Right ventricle myocardium inferior (tissue), 1 donor: ENCODE measurements around the gene MAN2B2. TPM values are rescaled to one million over a fixed set of nuclear protein-coding genes. Genes with fewer than 3 reads are reported as not detected.

ENCODE experiments used
- total RNA-seq: library from RNA; stranded (reverse); fragmentation: NEBNext Ultra II Directional; extraction: Animal tissue kit (Norgen Biotek cat#: 25700); gene quantifications from one replicate; pipeline ENCODE4 v1.2.1, GENCODE V29; 2021
- donor health status: DM: no; HTN: yes; CAD: no; lungs with severe emphysema.

MAN2B2 gene
- total RNA-seq, 1 donor from 2014 or later = 17.8 TPM

Other genes with a start within 250 kb of the MAN2B2 start
- 12.3 TPM for gene PPP2R2C, start 102.6 kb upstream of the MAN2B2 start, total RNA-seq
- gene MRFAP1, start 65.5 kb downstream of the MAN2B2 start, total RNA-seq = 234 TPM
- not detected for gene S100P, start 118.7 kb downstream of the MAN2B2 start, total RNA-seq
- 41.7 TPM for gene MRFAP1L1, start 134.7 kb downstream of the MAN2B2 start, total RNA-seq
- gene BLOC1S4, start 141.0 kb downstream of the MAN2B2 start, total RNA-seq = 6.0 TPM
- 72.1 TPM for gene KIAA0232, start 207.5 kb downstream of the MAN2B2 start, total RNA-seq